Muscle of leg (tissue), 11 donors: ENCODE data around the gene MAN1B1. TPM values are rescaled to one million over a fixed set of nuclear protein-coding genes. Genes with fewer than 3 reads are reported as not detected.

Experiments used
- DNase-seq: peaks from one replicate; pipeline ENCODE4 v3.0.0; 2013
- H3K27ac ChIP-seq: one replicate; pipeline ENCODE4 v1.5.1; 2013; ENCODE audit warnings: mild to moderate bottlenecking, low read length, control low read depth
- H3K27me3 ChIP-seq: one replicate; pipeline ENCODE4 v1.6.1; 2013; ENCODE audit warnings: low read length; ENCODE audit not compliant: control insufficient read depth, insufficient read depth
- H3K36me3 ChIP-seq: one replicate; pipeline ENCODE4 v1.6.1; 2013; ENCODE audit warnings: low read length; ENCODE audit not compliant: control insufficient read depth, insufficient read depth
- H3K4me1 ChIP-seq: one replicate; pipeline ENCODE4 v1.6.1; 2013; ENCODE audit warnings: low read length; ENCODE audit not compliant: control insufficient read depth, insufficient read depth
- H3K4me3 ChIP-seq: one replicate; pipeline ENCODE4 v1.5.1; 2013; ENCODE audit warnings: low read length, control low read depth
- H3K9me3 ChIP-seq: replicated peaks from 2 replicates; pipeline ENCODE4 v1.6.1; 2013; ENCODE audit warnings: low read depth, low read length; ENCODE audit not compliant: control insufficient read depth
- WGBS: methylation state at CpG from one replicate; pipeline ENCODE4 v1.1.5; 2013; ENCODE audit warnings: missing lambda C conversion rate; ENCODE audit not compliant: insufficient coverage; 5-methylcytosine and 5-hydroxymethylcytosine counted together
- polyA plus RNA-seq, 8 donors: library from polyadenylated mRNA; unstranded; fragments of 120-200 nt; gene quantifications; one replicate each; pipeline versions ENCODE4 v1.2.1 to v1.2.3, GENCODE V29; 2013; ENCODE audit warnings: inconsistent platforms in 1 of 8, low replicate concordance in 1 of 8; ENCODE audit not compliant: insufficient read length in 8 of 8, insufficient read depth in 1 of 8
- total RNA-seq: library from RNA; stranded (reverse); fragments of 120-200 nt; gene quantifications from one replicate; pipeline ENCODE4 v1.2.4, GENCODE V29; 2013

MAN1B1 gene
- total and polyA plus RNA-seq, 9 donors: 38.5 to 59.0 (median 43.1) TPM

GRCh38 chr9:137052293-137052692, 34.5 kb upstream of the MAN1B1 start:
- WGBS: 73% methylated on average over 3 of the region's 8 CpGs
- peaks cover 54% of the 10 kb centered on the region for H3K4me1 ChIP-seq

GRCh38 chr9:137052998-137053943, 33.5 kb upstream of the MAN1B1 start:
- Histone ChIP-seq H3K9me3 (no peaks in the 10 kb centered on the region), H3K36me3 (no peaks in the 10 kb centered on the region), H3K27me3 (peaks cover 69% of the 10 kb centered on the region), H3K4me1 (peaks cover 64% of the 10 kb centered on the region), H3K4me3 (peak overlapping the region; percentile 25), H3K27ac (no peak overlapping the region)
- no peak for DNase-seq
- 8% methylated on average over 71 of the region's 71 CpGs for WGBS

More at GRCh38 chr9:137052293-137052692, 34.5 kb upstream of the MAN1B1 start:
- Histone ChIP-seq H3K27ac (no peak overlapping the region), H3K36me3 (no peaks in the 10 kb centered on the region), H3K27me3 (peaks cover 78% of the 10 kb centered on the region), H3K9me3 (no peaks in the 10 kb centered on the region), H3K4me3 (no peak overlapping the region)
- no peak for DNase-seq

GRCh38 chr9:137053944-137054931, 32.5 kb upstream of the MAN1B1 start, which contains the start of gene ENTPD2:
ENTPD2 (minus strand) TSS chr9:137054061; CDS start chr9:137053997, 64 bp downstream.
- Histone ChIP-seq H3K9me3 (no peaks in the 10 kb centered on the region), H3K36me3 (no peaks in the 10 kb centered on the region), H3K27me3 (peaks cover 60% of the 10 kb centered on the region), H3K27ac (peak within 1 kb of the TSS; percentile 78), H3K4me3 (peak within 1 kb of the TSS; percentile 25), H3K4me1 (peaks cover 61% of the 10 kb centered on the region)
- 10% methylated on average over 81 of the region's 90 CpGs for WGBS
- DNase-seq: no peak

- H3K36me3 ChIP-seq: no peaks in the 10 kb centered on the region
- peaks cover 53% of the 10 kb centered on the region for H3K27me3 ChIP-seq
- H3K4me3 ChIP-seq: no peak overlapping the region
- DNase-seq: no peak
- H3K4me1 ChIP-seq: peaks cover 58% of the 10 kb centered on the region
- H3K9me3 ChIP-seq: no peaks in the 10 kb centered on the region
- 44% methylated on average over 14 of the region's 17 CpGs for WGBS
- H3K27ac ChIP-seq: peak overlapping the region; percentile 78
These were observed 31.8 kb upstream of the MAN1B1 start for GRCh38 chr9:137054932-137055384.

GRCh38 chr9:137055385-137056364, 31.1 kb upstream of the MAN1B1 start:
- no peak overlapping the region for H3K4me3 ChIP-seq
- H3K27ac ChIP-seq: peak overlapping the region; percentile 78
- H3K9me3 ChIP-seq: no peaks in the 10 kb centered on the region
- WGBS: 18% methylated on average over 14 of the region's 28 CpGs
- H3K4me1 ChIP-seq: peaks cover 58% of the 10 kb centered on the region
- peak; percentile 96 for DNase-seq
- no peaks in the 10 kb centered on the region for H3K36me3 ChIP-seq
- H3K27me3 ChIP-seq: peaks cover 46% of the 10 kb centered on the region

GRCh38 chr9:137056739-137057415, 29.9 kb upstream of the MAN1B1 start:
- peak; percentile 57 for DNase-seq
- Histone ChIP-seq H3K36me3 (no peaks in the 10 kb centered on the region), H3K4me3 (no peak overlapping the region), H3K4me1 (peaks cover 54% of the 10 kb centered on the region), H3K27ac (peak overlapping the region; percentile 42), H3K9me3 (no peaks in the 10 kb centered on the region), H3K27me3 (peaks cover 35% of the 10 kb centered on the region)
- WGBS: 64% methylated on average over 8 of the region's 17 CpGs

- DNase-seq: peak; percentile 54
- Histone ChIP-seq H3K4me1 (peaks cover 51% of the 10 kb centered on the region), H3K4me3 (no peak overlapping the region), H3K27me3 (peaks cover 29% of the 10 kb centered on the region), H3K27ac (peak overlapping the region; percentile 42), H3K36me3 (no peaks in the 10 kb centered on the region), H3K9me3 (no peaks in the 10 kb centered on the region)
- 45% methylated on average over 13 of the region's 16 CpGs for WGBS
These were observed 29.2 kb upstream of the MAN1B1 start for GRCh38 chr9:137057545-137057944.

GRCh38 chr9:137058521-137059234, 28.1 kb upstream of the MAN1B1 start:
- Histone ChIP-seq H3K27me3 (peaks cover 18% of the 10 kb centered on the region), H3K4me1 (peaks cover 41% of the 10 kb centered on the region), H3K9me3 (no peaks in the 10 kb centered on the region), H3K4me3 (no peak overlapping the region), H3K27ac (no peak overlapping the region), H3K36me3 (no peaks in the 10 kb centered on the region)
- 70% methylated on average over 6 of the region's 9 CpGs for WGBS
- no peak for DNase-seq
